ENCODE results near the gene STAT1. TPM values are rescaled to one million over a fixed set of nuclear protein-coding genes. Genes with fewer than 3 reads are reported as not detected.

The STAT1 gene
- polyA plus RNA-seq, 1 donor from 2014 or later = 4.9 TPM

- TF ChIP-seq MXI1 (conservative IDR thresholded peaks at IDR 0.05; ENCODE audit: poor library complexity, severe bottlenecking) (no peak), RAD21 (conservative IDR thresholded peaks at IDR 0.05) (no peak), EP300 (conservative IDR thresholded peaks at IDR 0.05; ENCODE audit: poor library complexity, severe bottlenecking) (no peak)
- Histone ChIP-seq H3K79me2 (replicated peaks; ENCODE audit: insufficient read depth, low read length) (no peaks in the 10 kb centered on the region), H3K9ac (ENCODE audit: low read length) (no peak overlapping the region), H3K9me2 (ENCODE audit: insufficient read depth, low read length) (no peaks in the 10 kb centered on the region), H3F3A (ENCODE audit: insufficient read depth, low read length, poor library complexity, severe bottlenecking) (no peaks in the 10 kb centered on the region), H3K4me2 (ENCODE audit: low read length) (no peak overlapping the region), H2AFZ (ENCODE audit: low read depth, low read length) (no peak overlapping the region), H3K27ac (ENCODE audit: low read length) (no peak overlapping the region), H3K36me3 (ENCODE audit: insufficient read depth, low read length) (no peaks in the 10 kb centered on the region), H3K9me3 (ENCODE audit: low read length) (no peaks in the 10 kb centered on the region), H3K4me3 (ENCODE audit: low read length) (no peak overlapping the region), H3K27me3 (ENCODE audit: insufficient read depth, low read depth, low read length) (no peaks in the 10 kb centered on the region), H4K20me1 (ENCODE audit: insufficient read depth) (no peaks in the 10 kb centered on the region)
Observed at GRCh38 chr2:191041418-191042161, 27.6 kb upstream of the STAT1 start.

- Histone ChIP-seq H3K27me3 (ENCODE audit: insufficient read depth, low read depth, low read length) (no peaks in the 10 kb centered on the region), H2AFZ (ENCODE audit: low read depth, low read length) (no peak overlapping the region), H3F3A (ENCODE audit: insufficient read depth, low read length, poor library complexity, severe bottlenecking) (no peaks in the 10 kb centered on the region), H3K4me2 (ENCODE audit: low read length) (no peak overlapping the region), H3K4me3 (ENCODE audit: low read length) (no peak overlapping the region), H3K36me3 (ENCODE audit: insufficient read depth, low read length) (no peaks in the 10 kb centered on the region), H3K9ac (ENCODE audit: low read length) (no peak overlapping the region), H3K79me2 (replicated peaks; ENCODE audit: insufficient read depth, low read length) (no peaks in the 10 kb centered on the region), H3K9me2 (ENCODE audit: insufficient read depth, low read length) (no peaks in the 10 kb centered on the region), H3K9me3 (ENCODE audit: low read length) (no peaks in the 10 kb centered on the region), H3K27ac (ENCODE audit: low read length) (no peak overlapping the region), H4K20me1 (ENCODE audit: insufficient read depth) (no peaks in the 10 kb centered on the region)
- no peak for TF ChIP-seq POLR2AphosphoS5 (IDR thresholded peaks at IDR 0.05)
- TF ChIP-seq MXI1 (conservative IDR thresholded peaks at IDR 0.05; ENCODE audit: poor library complexity, severe bottlenecking) = no peak
- TF ChIP-seq EZH2 (IDR thresholded peaks at IDR 0.05; ENCODE audit: borderline replicate concordance, insufficient read depth, low read length, poor library complexity, severe bottlenecking) = no peak
- no peak for TF ChIP-seq SMC3 (conservative IDR thresholded peaks at IDR 0.05; ENCODE audit: poor library complexity)
- TF ChIP-seq, protein P1, sequence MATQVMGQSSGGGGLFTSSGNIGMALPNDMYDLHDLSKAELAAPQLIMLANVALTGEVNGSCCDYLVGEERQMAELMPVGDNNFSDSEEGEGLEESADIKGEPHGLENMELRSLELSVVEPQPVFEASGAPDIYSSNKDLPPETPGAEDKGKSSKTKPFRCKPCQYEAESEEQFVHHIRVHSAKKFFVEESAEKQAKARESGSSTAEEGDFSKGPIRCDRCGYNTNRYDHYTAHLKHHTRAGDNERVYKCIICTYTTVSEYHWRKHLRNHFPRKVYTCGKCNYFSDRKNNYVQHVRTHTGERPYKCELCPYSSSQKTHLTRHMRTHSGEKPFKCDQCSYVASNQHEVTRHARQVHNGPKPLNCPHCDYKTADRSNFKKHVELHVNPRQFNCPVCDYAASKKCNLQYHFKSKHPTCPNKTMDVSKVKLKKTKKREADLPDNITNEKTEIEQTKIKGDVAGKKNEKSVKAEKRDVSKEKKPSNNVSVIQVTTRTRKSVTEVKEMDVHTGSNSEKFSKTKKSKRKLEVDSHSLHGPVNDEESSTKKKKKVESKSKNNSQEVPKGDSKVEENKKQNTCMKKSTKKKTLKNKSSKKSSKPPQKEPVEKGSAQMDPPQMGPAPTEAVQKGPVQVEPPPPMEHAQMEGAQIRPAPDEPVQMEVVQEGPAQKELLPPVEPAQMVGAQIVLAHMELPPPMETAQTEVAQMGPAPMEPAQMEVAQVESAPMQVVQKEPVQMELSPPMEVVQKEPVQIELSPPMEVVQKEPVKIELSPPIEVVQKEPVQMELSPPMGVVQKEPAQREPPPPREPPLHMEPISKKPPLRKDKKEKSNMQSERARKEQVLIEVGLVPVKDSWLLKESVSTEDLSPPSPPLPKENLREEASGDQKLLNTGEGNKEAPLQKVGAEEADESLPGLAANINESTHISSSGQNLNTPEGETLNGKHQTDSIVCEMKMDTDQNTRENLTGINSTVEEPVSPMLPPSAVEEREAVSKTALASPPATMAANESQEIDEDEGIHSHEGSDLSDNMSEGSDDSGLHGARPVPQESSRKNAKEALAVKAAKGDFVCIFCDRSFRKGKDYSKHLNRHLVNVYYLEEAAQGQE (IDR thresholded peaks at IDR 0.05; ENCODE audit: borderline replicate concordance) = no peak
- TF ChIP-seq RAD21 (conservative IDR thresholded peaks at IDR 0.05) = no peak
- TF ChIP-seq TAF1 (IDR thresholded peaks at IDR 0.05; ENCODE audit: low read depth) = no peak
- TF ChIP-seq, protein P2, sequence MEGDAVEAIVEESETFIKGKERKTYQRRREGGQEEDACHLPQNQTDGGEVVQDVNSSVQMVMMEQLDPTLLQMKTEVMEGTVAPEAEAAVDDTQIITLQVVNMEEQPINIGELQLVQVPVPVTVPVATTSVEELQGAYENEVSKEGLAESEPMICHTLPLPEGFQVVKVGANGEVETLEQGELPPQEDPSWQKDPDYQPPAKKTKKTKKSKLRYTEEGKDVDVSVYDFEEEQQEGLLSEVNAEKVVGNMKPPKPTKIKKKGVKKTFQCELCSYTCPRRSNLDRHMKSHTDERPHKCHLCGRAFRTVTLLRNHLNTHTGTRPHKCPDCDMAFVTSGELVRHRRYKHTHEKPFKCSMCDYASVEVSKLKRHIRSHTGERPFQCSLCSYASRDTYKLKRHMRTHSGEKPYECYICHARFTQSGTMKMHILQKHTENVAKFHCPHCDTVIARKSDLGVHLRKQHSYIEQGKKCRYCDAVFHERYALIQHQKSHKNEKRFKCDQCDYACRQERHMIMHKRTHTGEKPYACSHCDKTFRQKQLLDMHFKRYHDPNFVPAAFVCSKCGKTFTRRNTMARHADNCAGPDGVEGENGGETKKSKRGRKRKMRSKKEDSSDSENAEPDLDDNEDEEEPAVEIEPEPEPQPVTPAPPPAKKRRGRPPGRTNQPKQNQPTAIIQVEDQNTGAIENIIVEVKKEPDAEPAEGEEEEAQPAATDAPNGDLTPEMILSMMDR (IDR thresholded peaks at IDR 0.05; ENCODE audit: poor library complexity, severe bottlenecking) = no peak
- TF ChIP-seq EP300 (conservative IDR thresholded peaks at IDR 0.05; ENCODE audit: poor library complexity, severe bottlenecking) = no peak
Observed at GRCh38 chr2:191039616-191040015, 25.6 kb upstream of the STAT1 start.

Measured in neural cell (in vitro differentiated cells).